Vagina (tissue), 2 donors: ENCODE measurements around the gene RPP14. TPM values are rescaled to one million over a fixed set of nuclear protein-coding genes. Genes with fewer than 3 reads are reported as not detected.
A peak's percentile ranks its signal among the peaks of the same experiment; 100 is the strongest.
"Not testable (repeated sequence)": the region's sequence is repeated elsewhere in the genome, so short reads cannot be mapped to it uniquely, and the experiment has no call there.

Source experiments
- DNase-seq, 2 donors: peaks; one replicate each; pipeline ENCODE4 v3.0.0-alpha.2; 2017; ENCODE audit errors: extremely low spot score in 2 of 2
- H3K27ac ChIP-seq: fragments of 200-600 bp; sonication (generic); one replicate; pipeline ENCODE4 v1.5.1; 2019
- H3K27me3 ChIP-seq: fragments of 200-600 bp; sonication (generic); one replicate; pipeline ENCODE4 v1.5.1; 2019
- H3K36me3 ChIP-seq, 2 donors: fragments of 200-600 bp; sonication (generic); one replicate each; pipeline ENCODE4 v1.5.1; 2017 to 2019
- H3K4me1 ChIP-seq: fragments of 200-600 bp; sonication (generic); one replicate; pipeline ENCODE4 v1.5.1; 2019
- H3K4me3 ChIP-seq, 2 donors: fragments of 200-600 bp; sonication (generic); 1 replicate in 1 of 2; 2 replicates in 1 of 2; pipeline ENCODE4 v1.5.1; 2016 to 2019
- H3K9me3 ChIP-seq: fragments of 200-600 bp; sonication (generic); one replicate; pipeline ENCODE4 v1.5.1; 2019
- CTCF ChIP-seq, 3 experiments: fragments of 450-650 bp in 2 of 3; fragments of 200-600 bp in 1 of 3; sonication (generic) in 1 of 3; IDR thresholded peaks; one replicate each; pipeline ENCODE4 v1.5.1; 2017 to 2019; ENCODE audit warnings: antibody characterized with exemption in 3 of 3, mild to moderate bottlenecking in 2 of 3, moderate library complexity in 2 of 3
- POLR2A ChIP-seq, 2 donors: fragments of 450-650 bp; IDR thresholded peaks; one replicate each; pipeline ENCODE4 v1.6.1; 2017; ENCODE audit warnings: antibody characterized with exemption in 2 of 2, mild to moderate bottlenecking in 2 of 2, moderate library complexity in 2 of 2
- POLR2AphosphoS5 ChIP-seq, 2 donors: sonication (generic); formaldehyde crosslinking; IDR thresholded peaks; one replicate each; pipeline ENCODE4 v1.9.0; 2017; ENCODE audit warnings: antibody characterized with exemption in 2 of 2, mild to moderate bottlenecking in 2 of 2, low read depth in 1 of 2; ENCODE audit not compliant: insufficient read depth in 1 of 2
- intact Hi-C: fragments of 100-400 bp; cut with DNase I; formaldehyde crosslinking; loops from one replicate; pipeline ENCODE4 v1.15.1; 2023
- total RNA-seq: library from RNA; depleted of rRNA; stranded (reverse); fragments of >200 nt; gene quantifications from one replicate; pipeline ENCODE4 v1.2.3, GENCODE V29; 2016

Gene RPP14
- total RNA-seq, 1 donor from 2014 or later, result 16.9 TPM

- no peaks in the 10 kb centered on the region for H3K27me3 ChIP-seq
- TF ChIP-seq POLR2AphosphoS5 (IDR thresholded peaks at IDR 0.05; ENCODE audit: insufficient read depth in 1 of 2, low read depth in 1 of 2), result no peak
- no peak for TF ChIP-seq CTCF (IDR thresholded peaks at IDR 0.05)
- TF ChIP-seq POLR2A (IDR thresholded peaks at IDR 0.05), result no peak
- peaks cover 65% of the 10 kb centered on the region for H3K4me1 ChIP-seq
- peak overlapping the region; percentile 90 to 95 for H3K4me3 ChIP-seq
- no peaks in the 10 kb centered on the region for H3K9me3 ChIP-seq
- intact Hi-C loops, result loop anchor here (10.0 kb wide), 1 partner anchor 150 kb away; no protein-coding TSS in a partner anchor
- no peak for DNase-seq
- H3K27ac ChIP-seq, result peak overlapping the region; percentile 84
- H3K36me3 ChIP-seq, result no peaks in the 10 kb centered on the region
Measured at GRCh38 chr3:58334506-58334884, 28.4 kb downstream of the RPP14 start.

- Histone ChIP-seq H3K36me3 (no peaks in the 10 kb centered on the region), H3K27me3 (no peaks in the 10 kb centered on the region), H3K9me3 (no peaks in the 10 kb centered on the region), H3K27ac (peak overlapping the region; percentile 84), H3K4me3 (peak overlapping the region; percentile 28 to 90), H3K4me1 (peaks cover 71% of the 10 kb centered on the region)
- TF ChIP-seq POLR2A (IDR thresholded peaks at IDR 0.05), result no peak
- TF ChIP-seq POLR2AphosphoS5 (IDR thresholded peaks at IDR 0.05; ENCODE audit: insufficient read depth in 1 of 2, low read depth in 1 of 2), result no peak
- no peak for TF ChIP-seq CTCF (IDR thresholded peaks at IDR 0.05)
- intact Hi-C loops, result loop anchor here (10.0 kb wide), 1 partner anchor 149 kb away; no protein-coding TSS in a partner anchor
- no peak for DNase-seq
Measured at GRCh38 chr3:58335652-58335947, 29.6 kb downstream of the RPP14 start.

- no peaks in the 10 kb centered on the region for H3K9me3 ChIP-seq
- no peaks in the 10 kb centered on the region for H3K27me3 ChIP-seq
- H3K4me1 ChIP-seq, result peaks cover 73% of the 10 kb centered on the region
- intact Hi-C loops, result loop anchor here (10.0 kb wide), 1 partner anchor 148 kb away; no protein-coding TSS in a partner anchor
- no peaks in the 10 kb centered on the region for H3K36me3 ChIP-seq
- H3K27ac ChIP-seq, result peak overlapping the region; percentile 84
- TF ChIP-seq POLR2A (IDR thresholded peaks at IDR 0.05) (no peak), POLR2AphosphoS5 (IDR thresholded peaks at IDR 0.05; ENCODE audit: insufficient read depth in 1 of 2, low read depth in 1 of 2) (no peak), CTCF (IDR thresholded peaks at IDR 0.05) (no peak)
- no peak overlapping the region for H3K4me3 ChIP-seq
- DNase-seq, result no peak
Measured at GRCh38 chr3:58336135-58336882, 30.3 kb downstream of the RPP14 start.

GRCh38 chr3:58337190-58337589 is 31.1 kb downstream of the RPP14 start:
- DNase-seq, result no peak
- TF ChIP-seq CTCF (IDR thresholded peaks at IDR 0.05) (no peak), POLR2AphosphoS5 (IDR thresholded peaks at IDR 0.05; ENCODE audit: insufficient read depth in 1 of 2, low read depth in 1 of 2) (no peak), POLR2A (IDR thresholded peaks at IDR 0.05) (no peak)
- intact Hi-C loops, result loop anchor here (10.0 kb wide), 1 partner anchor 148 kb away; no protein-coding TSS in a partner anchor
- H3K9me3 ChIP-seq, result no peaks in the 10 kb centered on the region
- H3K27ac ChIP-seq, result no peak overlapping the region
- H3K27me3 ChIP-seq, result no peaks in the 10 kb centered on the region
- H3K4me1 ChIP-seq, result peaks cover 73% of the 10 kb centered on the region
- H3K36me3 ChIP-seq, result no peaks in the 10 kb centered on the region
- no peak overlapping the region for H3K4me3 ChIP-seq

GRCh38 chr3:58339146-58339545 is 33.1 kb downstream of the RPP14 start:
- H3K4me1 ChIP-seq, result peaks cover 77% of the 10 kb centered on the region
- not testable (repeated sequence) for H3K27ac ChIP-seq, DNase-seq, H3K4me3 ChIP-seq, H3K9me3 ChIP-seq, H3K36me3 ChIP-seq, H3K27me3 ChIP-seq
- intact Hi-C loops, result loop anchor here (10.0 kb wide), 1 partner anchor 146 kb away; no protein-coding TSS in a partner anchor
